ENCODE data around the gene NDUFS8. TPM values are rescaled to one million over a fixed set of nuclear protein-coding genes. Genes with fewer than 3 reads are reported as not detected.

Gene NDUFS8
- total and polyA plus RNA-seq, 10 of the 15 experiments (the other 5 are each of a cell fraction or from before 2014, with no cell fraction given): 17.6 to 308 (median 120) TPM

- Histone ChIP-seq H3K36me3 (ENCODE audit: control insufficient read depth in 2 of 2, insufficient read depth in 2 of 2, low read length in 1 of 2) (no peaks in the 10 kb centered on the region; a peak in 1 of 4 replicates), H3K4me3 (no peak overlapping the region), H4K20me1 (ENCODE audit: control insufficient read depth, insufficient read depth) (no peaks in the 10 kb centered on the region), H3K4me1 (ENCODE audit: control insufficient read depth, insufficient read depth, low read length) (peaks cover 34% of the 10 kb centered on the region), H2AFZ (ENCODE audit: control insufficient read depth, low read depth, low read length) (no peak overlapping the region), H3K9me3 (replicated peaks; ENCODE audit: control insufficient read depth, insufficient read depth, low read length) (no peaks in the 10 kb centered on the region), H3K27ac (ENCODE audit: control insufficient read depth, insufficient read depth) (no peak overlapping the region), H3K27me3 (replicated peaks in 1 of 2; ENCODE audit: control insufficient read depth in 2 of 2, insufficient read depth in 2 of 2, low read length in 1 of 2) (no peaks in the 10 kb centered on the region), H3K4me2 (ENCODE audit: control insufficient read depth, insufficient read depth) (no peak overlapping the region), H3K9ac (ENCODE audit: control insufficient read depth, insufficient read depth, low read length) (no peak overlapping the region), H3K79me2 (ENCODE audit: control insufficient read depth, insufficient read depth, low read length) (peaks cover 8% of the 10 kb centered on the region)
- POLR2A ChIA-PET: no interaction called here
- no peak for DNase-seq (ENCODE audit: low read depth, low spot score)
- in situ Hi-C loops (cut with MboI) (no loop called here), intact Hi-C loops (cut with micrococcal nuclease; ENCODE audit: unreplicated experiment) (no loop called here)
- CTCF ChIA-PET: no interaction called here
- TF ChIP-seq ELK1 (IDR thresholded peaks at IDR 0.05; ENCODE audit: low read depth, low read length) (no peak), POLR2A (IDR thresholded peaks at IDR 0.05; ENCODE audit: low read depth, low read length) (no peak; the same call in 1 of the 2 replicates)
- SMC1A ChIA-PET (ENCODE audit: uncharacterized antibody, unreplicated experiment): no interaction called here
- RAD21 ChIA-PET (ENCODE audit: unreplicated experiment): no interaction called here
- no TSS peak for BruUV-seq (replicated peaks)
- no peak for FAIRE-seq
- WGBS (ENCODE audit: insufficient coverage, insufficient replicate concordance, low lambda C conversion rate, missing lambda C conversion rate): 98% methylated on average over 29 of the region's 29 CpGs
- ATAC-seq: no peak
These were observed 33.0 kb upstream of the NDUFS8 start for GRCh38 chr11:67997475-67997921.

- WGBS (ENCODE audit: insufficient coverage, insufficient replicate concordance, low lambda C conversion rate, missing lambda C conversion rate): 66% methylated on average over 9 of the region's 9 CpGs
- no TSS peak for BruUV-seq (replicated peaks)
- ATAC-seq (peak; percentile 40), FAIRE-seq (no peak), DNase-seq (ENCODE audit: low read depth, low spot score) (no peak)
- Histone ChIP-seq H3K4me2 (ENCODE audit: control insufficient read depth, insufficient read depth) (peak overlapping the region; percentile 44), H3K9ac (ENCODE audit: control insufficient read depth, insufficient read depth, low read length) (no peak overlapping the region; the same call in 1 of the 2 replicates), H3K9me3 (replicated peaks; ENCODE audit: control insufficient read depth, insufficient read depth, low read length) (no peaks in the 10 kb centered on the region), H3K4me1 (ENCODE audit: control insufficient read depth, insufficient read depth, low read length) (peaks cover 38% of the 10 kb centered on the region), H3K36me3 (ENCODE audit: control insufficient read depth in 2 of 2, insufficient read depth in 2 of 2, low read length in 1 of 2) (no peaks in the 10 kb centered on the region; a peak in 1 of 4 replicates), H4K20me1 (ENCODE audit: control insufficient read depth, insufficient read depth) (no peaks in the 10 kb centered on the region), H3K4me3 (no peak overlapping the region), H3K79me2 (ENCODE audit: control insufficient read depth, insufficient read depth, low read length) (peaks cover 12% of the 10 kb centered on the region), H3K27ac (ENCODE audit: control insufficient read depth, insufficient read depth) (peak overlapping the region; percentile 42; the same call in 1 of the 2 replicates), H3K27me3 (replicated peaks in 1 of 2; ENCODE audit: control insufficient read depth in 2 of 2, insufficient read depth in 2 of 2, low read length in 1 of 2) (no peaks in the 10 kb centered on the region), H2AFZ (ENCODE audit: control insufficient read depth, low read depth, low read length) (no peak overlapping the region)
- ChIA-PET POLR2A (no interaction called here), RAD21 (ENCODE audit: unreplicated experiment) (interaction anchor here (0.6 kb wide), 1 partner anchor 63 kb away, joined by 4 read pairs; no protein-coding TSS in a partner anchor), CTCF (no interaction called here), SMC1A (ENCODE audit: uncharacterized antibody, unreplicated experiment) (no interaction called here)
- intact Hi-C loops (cut with micrococcal nuclease; ENCODE audit: unreplicated experiment) (no loop called here), in situ Hi-C loops (cut with MboI) (no loop called here)
- TF ChIP-seq SIX5 (IDR thresholded peaks at IDR 0.05; ENCODE audit: low read depth, low read length, severe bottlenecking) (no peak), MTA2 (IDR thresholded peaks at IDR 0.05; ENCODE audit: low read depth) (peak; percentile 11; the same call in 1 of the 2 replicates), CREB1 (IDR thresholded peaks at IDR 0.05; ENCODE audit: low read depth) (no peak), TCF12 (IDR thresholded peaks at IDR 0.05; ENCODE audit: low read depth, low read length) (0 out of 2 replicates have a peak, but pooled peaks have one; percentile 43), RUNX3 (IDR thresholded peaks at IDR 0.05; ENCODE audit: low read length) (peak; percentile 88)
These were observed 32.1 kb upstream of the NDUFS8 start for GRCh38 chr11:67998150-67999045.

All from GM12878 (cell line).